GM21423 (cell line): ENCODE results near the gene TMTC2.

Source experiments
- ATAC-seq: cut with Tn5 transposase; IDR thresholded peaks from one replicate; pipeline ENCODE4 v1.9.1; 2021; ENCODE audit warnings: mild to moderate bottlenecking, moderate library complexity; ENCODE audit not compliant: unreplicated experiment

Gene TMTC2

GRCh38 chr12:83172866-83173649 lies 486.4 kb downstream of the TMTC2 start:
- ATAC-seq: no peak

- no peak for ATAC-seq
Observed at GRCh38 chr12:83179999-83180398, 493.3 kb downstream of the TMTC2 start.

GRCh38 chr12:83181074-83181473 lies 494.4 kb downstream of the TMTC2 start:
- no peak for ATAC-seq

- no peak for ATAC-seq
Observed at GRCh38 chr12:83183132-83183531, 496.4 kb downstream of the TMTC2 start.
